WTC11 (cell line): ENCODE data around the gene PRKCQ. TPM values are rescaled to one million over a fixed set of nuclear protein-coding genes. Genes with fewer than 3 reads are reported as not detected.
A peak's percentile ranks its signal among the peaks of the same experiment; 100 is the strongest.

Experiments
- ATAC-seq: fragments of 200-7000 bp; cut with Tn5 transposase; 2 replicates; pipeline ENCODE4 v1.10.0; 2021; ENCODE audit warnings: mild to moderate bottlenecking, moderate library complexity
- CTCF ChIA-PET: fragments of 300-600 bp; sonication (Branson Sonifier 250); formaldehyde crosslinking; loops from one replicate; lab custom pipeline; 2021; ENCODE audit warnings: antibody characterized with exemption; lab: Charles Lee
- POLR2A ChIA-PET: fragments of 350-600 bp; sonication (Branson Sonifier 250); formaldehyde crosslinking; loops from one replicate; lab custom pipeline; 2021; ENCODE audit warnings: antibody characterized with exemption; lab: Charles Lee
- DNase-seq: peaks from one replicate; pipeline ENCODE4 v3.0.0; 2021; ENCODE audit warnings: low spot score
- H3K27ac Mint-ChIP-seq: 2 replicates; pipeline ENCODE4 v1.8.0; 2021; ENCODE audit warnings: mixed read lengths
- H3K27me3 Mint-ChIP-seq: 2 replicates; pipeline ENCODE4 v1.8.0; 2021; ENCODE audit warnings: low read depth, mild to moderate bottlenecking, moderate library complexity, mixed read lengths
- H3K36me3 Mint-ChIP-seq: 2 replicates; pipeline ENCODE4 v1.8.0; 2021; ENCODE audit warnings: mixed read lengths
- H3K4me1 Mint-ChIP-seq: 2 replicates; pipeline ENCODE4 v1.8.0; 2022; ENCODE audit warnings: mixed read lengths
- H3K4me3 Mint-ChIP-seq: 2 replicates; pipeline ENCODE4 v1.8.0; 2021; ENCODE audit warnings: mild to moderate bottlenecking, moderate library complexity, mixed read lengths
- H3K9me3 Mint-ChIP-seq: 2 replicates; pipeline ENCODE4 v1.8.0; 2021; ENCODE audit warnings: mixed read lengths
- AFF4 ChIP-seq: sonication (generic); formaldehyde crosslinking; IDR thresholded peaks from 2 replicates; pipeline ENCODE4 v1.8.1; 2023; ENCODE audit warnings: mild to moderate bottlenecking, missing genetic modification reagents, borderline replicate concordance
- E2F1 ChIP-seq: sonication (generic); formaldehyde crosslinking; IDR thresholded peaks from 2 replicates; pipeline ENCODE4 v1.8.0; 2022; ENCODE audit warnings: mild to moderate bottlenecking, missing genetic modification reagents
- ESRRA ChIP-seq: sonication (generic); formaldehyde crosslinking; IDR thresholded peaks from 2 replicates; pipeline ENCODE4 v1.8.1; 2022; ENCODE audit warnings: mild to moderate bottlenecking, missing genetic modification reagents, borderline replicate concordance
- ETV6 ChIP-seq: sonication (generic); formaldehyde crosslinking; IDR thresholded peaks from 2 replicates; pipeline ENCODE4 v1.8.1; 2022; ENCODE audit warnings: mild to moderate bottlenecking, missing genetic modification reagents
- GABPB1 ChIP-seq: sonication (generic); formaldehyde crosslinking; IDR thresholded peaks from 2 replicates; pipeline ENCODE4 v1.8.1; 2023; ENCODE audit warnings: mild to moderate bottlenecking, missing genetic modification reagents
- GRHL2 ChIP-seq: fragments of 250-450 bp; sonication (Bioruptor Pico); IDR thresholded peaks from 2 replicates; pipeline ENCODE4 v1.8.0; 2022; ENCODE audit warnings: mild to moderate bottlenecking, moderate library complexity; ENCODE audit not compliant: insufficient replicate concordance, severe bottlenecking
- PRRX2 ChIP-seq: fragments of 250-450 bp; sonication (Bioruptor Pico); IDR thresholded peaks from 2 replicates; pipeline ENCODE4 v1.8.0; 2021; ENCODE audit warnings: mild to moderate bottlenecking
- RELA ChIP-seq: sonication (generic); formaldehyde crosslinking; IDR thresholded peaks from 2 replicates; pipeline ENCODE4 v1.8.1; 2022; ENCODE audit warnings: missing genetic modification reagents, mild to moderate bottlenecking, borderline replicate concordance
- SOX15 ChIP-seq: fragments of 250-450 bp; sonication (Bioruptor Pico); IDR thresholded peaks from 2 replicates; pipeline ENCODE4 v1.9.0; 2021; ENCODE audit warnings: mild to moderate bottlenecking
- USF2 ChIP-seq: sonication (generic); formaldehyde crosslinking; IDR thresholded peaks from 2 replicates; pipeline ENCODE4 v1.8.1; 2023; ENCODE audit warnings: mild to moderate bottlenecking, missing genetic modification reagents, moderate library complexity
- ZMAT4 ChIP-seq: fragments of 250-450 bp; sonication (Bioruptor Pico); IDR thresholded peaks from 2 replicates; pipeline ENCODE4 v1.9.0; 2021; ENCODE audit warnings: mild to moderate bottlenecking
- ZNF263 ChIP-seq: sonication (generic); formaldehyde crosslinking; IDR thresholded peaks from 2 replicates; pipeline ENCODE4 v1.8.1; 2022; ENCODE audit warnings: low read depth, mild to moderate bottlenecking, moderate library complexity, missing genetic modification reagents
- ZNF281 ChIP-seq: sonication (generic); formaldehyde crosslinking; IDR thresholded peaks from 2 replicates; pipeline ENCODE4 v1.8.0; 2023; ENCODE audit warnings: mild to moderate bottlenecking, missing genetic modification reagents
- ZNF317 ChIP-seq: sonication (generic); formaldehyde crosslinking; IDR thresholded peaks from 2 replicates; pipeline ENCODE4 v1.8.1; 2023; ENCODE audit warnings: low read depth, mild to moderate bottlenecking, moderate library complexity, missing genetic modification reagents, borderline replicate concordance
- ZNF532 ChIP-seq: fragments of 250-450 bp; sonication (Bioruptor Pico); IDR thresholded peaks from 2 replicates; pipeline ENCODE4 v1.9.0; 2021; ENCODE audit warnings: mild to moderate bottlenecking, borderline replicate concordance
- total RNA-seq: library from RNA; stranded (reverse); gene quantifications from 3 replicates; pipeline ENCODE4 v1.2.3, GENCODE V29; 2021

The PRKCQ gene
- total RNA-seq, 1 experiment from 2014 or later = 8.7 TPM

GRCh38 chr10:6578251-6578771 lies 1.8 kb downstream of the PRKCQ start:
- CTCF ChIA-PET = interaction anchor here (0.6 kb wide), 2 partner anchors 61 to 543 kb away, joined by 3 to 5 read pairs; no protein-coding TSS in a partner anchor
- POLR2A ChIA-PET = no interaction called here
- H3K27me3 Mint-ChIP-seq = peaks cover 5% of the 10 kb centered on the region
- DNase-seq (no peak), ATAC-seq (no peak)
- H3K36me3 Mint-ChIP-seq = peaks cover 8% of the 10 kb centered on the region
- no peak overlapping the region; the same call in 1 of the 2 replicates for H3K27ac Mint-ChIP-seq
- peak overlapping the region; percentile 79 for H3K4me3 Mint-ChIP-seq
- H3K9me3 Mint-ChIP-seq = no peaks in the 10 kb centered on the region
- TF ChIP-seq ZNF263 (CRISPR knock-in tag) (no peak), GRHL2 (no peak), ZNF281 (CRISPR knock-in tag) (no peak), ZNF317 (CRISPR knock-in tag) (no peak), ZNF532 (CRISPR knock-in tag) (no peak)
- peaks cover 35% of the 10 kb centered on the region for H3K4me1 Mint-ChIP-seq

- Mint-ChIP-seq H3K4me3 (no peak overlapping the region), H3K4me1 (peaks cover 27% of the 10 kb centered on the region), H3K36me3 (no peaks in the 10 kb centered on the region), H3K27ac (no peak overlapping the region), H3K27me3 (peaks cover 5% of the 10 kb centered on the region), H3K9me3 (no peaks in the 10 kb centered on the region)
- POLR2A ChIA-PET = no interaction called here
- TF ChIP-seq AFF4 (CRISPR knock-in tag) (no peak), GABPB1 (CRISPR knock-in tag) (no peak), ESRRA (no peak), SOX15 (CRISPR knock-in tag) (no peak), RELA (CRISPR knock-in tag) (no peak), ETV6 (CRISPR knock-in tag) (no peak), PRRX2 (CRISPR knock-in tag) (no peak), E2F1 (CRISPR knock-in tag) (no peak), USF2 (no peak), ZMAT4 (CRISPR knock-in tag) (no peak)
- ATAC-seq (no peak), DNase-seq (no peak)
- CTCF ChIA-PET = no interaction called here
These were observed 3.8 kb downstream of the PRKCQ start for GRCh38 chr10:6576326-6576725.
